Fibroblast of peridontal ligament (primary cell): ENCODE data around the gene ALDOB.

Experiments
- DNase-seq: peaks from one replicate; pipeline ENCODE4 v3.0.0-alpha.2; 2010; ENCODE audit errors: extremely low read depth

ALDOB gene

DNA sequence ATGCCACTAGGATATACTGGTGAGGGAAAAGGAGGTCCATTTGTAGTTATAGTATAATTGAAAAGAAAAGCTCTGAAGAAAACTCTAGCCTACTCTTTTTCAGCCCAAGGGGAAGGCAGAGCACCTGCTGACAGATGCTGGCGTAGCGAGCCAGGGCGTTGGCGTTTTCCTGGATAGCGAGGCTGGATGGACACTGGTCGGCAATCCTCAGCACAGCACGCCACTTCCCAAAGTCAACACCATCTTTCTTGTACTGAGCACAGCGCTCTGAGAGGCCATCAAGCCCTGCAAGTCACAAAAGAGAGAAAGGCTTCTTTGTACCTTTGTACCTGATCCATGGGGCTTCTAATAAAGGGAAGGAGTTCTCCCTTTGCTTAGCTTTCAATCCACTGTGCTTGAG is 8.2 kb downstream of the ALDOB start:
- DNase-seq: no peak

DNA sequence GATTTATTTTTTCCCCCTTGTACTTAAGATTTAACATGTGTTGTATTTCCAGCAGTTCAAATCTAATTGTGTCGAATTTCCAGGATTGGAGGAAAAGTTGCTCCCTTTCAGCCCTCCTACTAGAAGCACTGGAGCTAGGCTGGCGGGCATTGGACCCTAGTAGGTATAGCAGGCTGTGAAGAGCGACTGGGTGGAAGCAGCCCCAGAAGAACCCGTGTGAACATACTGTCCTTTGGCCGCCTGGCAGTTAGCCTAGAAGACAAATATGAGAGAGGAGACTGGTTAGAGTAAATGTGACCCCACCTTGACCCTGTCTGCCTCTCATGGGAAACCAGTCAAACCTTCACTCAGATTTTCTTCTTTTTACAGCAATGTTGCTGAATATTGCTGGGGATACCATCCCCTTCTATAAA is 13.9 kb downstream of the ALDOB start:
- DNase-seq: no peak

DNA sequence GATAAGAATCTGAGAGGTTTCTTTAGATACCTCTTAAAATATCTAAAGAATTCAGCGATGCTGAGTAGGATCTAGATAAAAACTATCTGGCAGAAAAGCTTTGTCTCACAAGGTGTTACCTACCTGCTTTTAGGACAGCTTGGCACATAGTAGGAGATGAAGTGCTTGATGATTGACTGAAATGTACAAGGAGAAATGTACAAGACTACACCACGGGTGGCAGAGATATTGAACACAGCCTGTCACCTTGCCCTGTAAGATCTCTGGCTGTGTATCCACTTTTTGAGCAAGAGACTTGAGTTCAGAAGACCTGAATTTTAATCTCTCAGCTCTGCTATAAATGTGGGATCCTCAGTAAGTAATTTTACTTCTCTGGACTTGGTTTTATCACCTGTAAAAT is 15.7 kb downstream of the ALDOB start:
- no peak for DNase-seq

DNA sequence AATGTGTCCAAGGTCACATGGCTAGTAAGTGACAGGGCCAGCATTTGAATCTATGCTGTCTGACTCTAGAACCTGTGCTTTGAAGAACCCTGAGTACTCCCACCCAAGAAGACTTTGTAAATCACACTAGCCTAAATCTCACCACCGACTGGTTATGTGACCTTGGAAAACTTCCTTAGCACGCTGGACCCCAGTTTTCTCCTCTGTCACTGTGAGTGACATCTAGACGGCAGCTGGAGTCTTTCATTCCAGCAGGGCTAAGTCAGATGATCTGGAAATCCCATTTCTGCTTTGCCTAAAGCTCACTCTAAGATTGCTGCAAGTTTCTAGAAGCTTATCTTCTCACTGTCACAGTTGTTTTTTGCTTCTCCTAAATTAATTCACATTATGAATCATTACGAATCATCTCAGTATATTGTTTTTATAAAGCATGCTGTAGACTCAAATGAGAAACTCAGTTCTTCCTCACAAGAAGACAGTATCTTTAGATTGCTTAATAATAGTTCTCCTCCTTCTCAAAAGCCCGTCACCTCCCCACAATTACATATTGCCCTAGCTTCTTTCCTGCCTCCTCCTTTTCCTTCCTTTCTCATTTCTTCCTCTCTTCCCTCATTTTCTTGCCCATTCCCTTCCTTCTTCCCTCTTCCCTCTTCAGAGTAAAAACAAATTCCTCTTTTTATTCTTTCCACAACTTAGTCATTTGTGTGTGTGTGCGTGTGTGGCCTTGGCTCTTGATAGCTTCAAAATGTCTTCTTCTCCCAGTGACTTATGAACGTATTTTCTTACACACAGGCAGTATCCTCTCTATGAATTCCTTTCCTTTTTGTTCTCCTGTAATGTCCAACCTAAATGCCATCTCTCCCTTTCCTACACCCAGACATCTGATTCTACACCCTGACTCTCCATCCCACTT is 16.8 kb downstream of the ALDOB start:
- DNase-seq: peak; percentile 17

- no peak for DNase-seq
These were observed 17.6 kb downstream of the ALDOB start for GRCh38 chr9:101417977-101418376.

DNA sequence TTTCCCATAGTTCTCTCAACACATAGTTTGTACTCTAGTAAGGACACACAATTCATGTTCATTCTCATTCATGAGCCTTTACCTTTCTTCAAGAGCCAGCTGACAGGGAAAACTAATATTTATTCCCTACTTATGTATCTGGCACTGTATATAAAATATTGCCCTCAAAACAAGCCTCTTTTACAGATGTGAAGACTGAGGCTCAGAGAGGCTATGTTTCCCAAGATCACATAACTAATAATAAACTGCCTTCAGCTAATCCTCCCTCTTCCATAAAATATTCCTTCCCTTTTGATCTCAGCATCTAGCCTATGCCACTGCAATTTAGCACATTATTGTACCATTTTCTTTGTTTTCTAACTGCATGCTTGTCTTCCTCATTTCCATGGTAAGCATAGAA is 18.2 kb downstream of the ALDOB start:
- no peak for DNase-seq

- DNase-seq: no peak
These were observed 20.0 kb downstream of the ALDOB start for GRCh38 chr9:101415578-101415977.

DNA sequence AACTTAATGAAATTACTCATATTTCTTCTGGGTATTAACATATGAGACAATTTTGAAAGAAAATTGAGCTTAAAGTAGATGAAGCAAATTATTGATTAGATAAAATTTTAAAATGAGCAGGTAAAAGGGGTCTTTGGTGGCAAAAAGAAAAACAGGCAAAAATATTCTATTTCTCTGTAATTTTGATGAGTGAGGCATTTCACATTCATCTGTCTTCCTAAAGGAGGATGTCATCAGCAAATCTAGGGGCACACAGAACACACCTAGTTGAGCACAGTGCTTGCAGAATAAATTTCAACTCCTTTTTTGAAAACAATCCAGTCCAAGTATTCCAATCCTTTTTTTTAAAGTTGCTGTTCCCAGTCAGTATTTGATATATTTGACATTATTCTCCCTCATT is 20.7 kb downstream of the ALDOB start:
- DNase-seq: no peak

DNA sequence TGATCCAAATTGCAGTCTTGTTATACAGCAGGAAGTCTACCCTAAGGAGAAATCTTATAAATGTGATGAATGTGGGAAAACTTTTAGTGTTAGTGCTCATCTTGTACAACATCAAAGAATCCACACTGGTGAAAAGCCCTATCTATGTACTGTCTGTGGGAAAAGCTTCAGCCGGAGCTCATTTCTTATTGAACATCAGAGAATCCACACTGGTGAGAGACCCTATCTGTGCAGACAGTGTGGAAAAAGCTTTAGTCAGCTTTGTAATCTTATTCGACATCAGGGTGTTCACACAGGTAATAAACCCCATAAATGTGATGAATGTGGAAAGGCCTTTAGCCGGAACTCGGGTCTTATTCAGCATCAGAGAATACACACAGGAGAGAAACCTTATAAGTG is 26.5 kb downstream of the ALDOB start:
- DNase-seq: no peak

DNA sequence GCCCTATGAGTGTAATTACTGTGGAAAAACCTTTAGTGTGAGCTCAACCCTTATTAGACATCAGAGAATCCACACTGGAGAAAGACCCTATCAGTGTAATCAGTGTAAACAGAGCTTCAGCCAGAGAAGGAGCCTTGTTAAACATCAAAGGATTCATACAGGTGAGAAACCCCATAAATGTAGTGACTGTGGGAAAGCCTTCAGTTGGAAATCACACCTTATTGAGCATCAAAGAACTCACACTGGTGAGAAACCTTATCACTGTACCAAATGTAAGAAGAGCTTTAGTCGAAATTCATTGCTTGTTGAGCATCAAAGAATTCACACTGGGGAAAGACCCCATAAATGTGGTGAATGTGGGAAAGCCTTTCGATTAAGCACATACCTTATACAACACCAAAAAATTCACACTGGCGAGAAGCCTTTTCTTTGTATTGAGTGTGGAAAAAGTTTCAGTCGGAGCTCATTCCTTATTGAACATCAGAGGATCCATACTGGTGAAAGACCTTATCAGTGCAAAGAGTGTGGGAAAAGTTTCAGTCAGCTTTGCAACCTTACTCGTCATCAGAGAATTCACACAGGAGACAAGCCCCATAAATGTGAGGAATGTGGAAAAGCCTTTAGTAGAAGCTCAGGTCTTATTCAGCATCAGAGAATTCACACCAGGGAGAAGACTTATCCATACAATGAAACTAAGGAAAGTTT is 27.0 kb downstream of the ALDOB start:
- no peak for DNase-seq

- no peak for DNase-seq
These were observed 31.9 kb downstream of the ALDOB start for GRCh38 chr9:101403516-101404285.

GRCh38 chr9:101400120-101400519 is 35.5 kb downstream of the ALDOB start:
- DNase-seq: no peak

DNA sequence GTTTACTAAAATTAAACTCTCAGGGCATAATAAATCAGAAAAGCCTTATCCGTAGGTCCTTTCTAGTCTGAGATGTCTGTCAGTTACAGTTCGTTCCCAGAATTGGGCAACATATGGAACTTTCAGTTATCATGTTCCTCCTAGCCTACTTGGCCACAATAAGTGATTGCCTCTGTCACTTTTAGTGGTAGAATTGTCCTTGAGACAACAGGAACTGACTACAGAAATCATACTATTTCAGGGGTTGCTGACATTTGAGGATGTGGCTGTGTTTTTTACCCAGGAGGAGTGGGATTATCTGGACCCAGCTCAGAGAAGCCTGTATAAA is 36.0 kb downstream of the ALDOB start:
- DNase-seq: peak; percentile 11

- DNase-seq: no peak
These were observed 36.5 kb downstream of the ALDOB start for GRCh38 chr9:101398930-101399642.

DNA sequence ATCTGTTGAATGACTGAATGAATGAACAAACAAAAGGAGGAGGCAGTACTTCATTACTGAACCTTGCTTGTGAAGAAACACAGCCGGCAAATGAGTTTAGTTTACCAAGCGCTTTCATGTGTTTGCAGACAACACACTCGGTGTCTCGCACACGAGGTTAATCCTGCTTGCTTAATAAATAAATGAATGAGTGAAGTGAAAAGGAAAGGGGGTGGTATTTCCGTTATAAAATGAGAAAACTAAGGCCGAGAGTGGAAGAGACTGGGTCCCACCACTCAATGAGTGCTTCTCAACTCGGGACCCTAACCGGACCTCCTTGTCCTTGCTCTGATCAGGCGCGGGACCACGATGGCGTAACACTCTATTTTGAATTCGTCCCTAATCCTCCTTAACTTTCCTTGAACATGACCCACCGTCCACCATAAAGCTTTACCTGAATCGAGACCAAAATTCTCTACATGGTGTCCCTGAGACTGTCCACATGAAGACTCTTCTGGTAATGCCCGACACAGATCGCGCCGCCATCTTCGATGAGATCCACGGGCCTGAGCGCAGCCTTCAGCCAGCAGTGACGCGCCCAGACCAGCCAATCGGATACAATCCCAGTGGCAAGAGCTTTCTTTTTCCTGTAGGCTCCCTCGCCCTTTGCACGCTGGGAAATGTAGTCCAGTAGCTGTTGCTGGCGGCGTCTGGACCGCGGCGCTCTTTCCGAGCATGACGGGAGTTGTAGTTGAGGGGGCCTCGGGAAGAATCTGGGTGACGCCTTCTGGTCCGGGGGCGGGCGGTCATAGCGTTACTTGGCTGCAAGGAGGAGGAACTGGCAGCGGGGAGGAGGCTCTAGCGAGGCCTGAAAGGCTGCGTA is 37.3 kb downstream of the ALDOB start, which contains the start of the genes MRPL50 and ZNF189:
Gene MRPL50 (minus strand): TSS at position 551 of the 862 bp plus-strand sequence. CDS start 26 bp downstream, at position 525.
Gene ZNF189 (plus strand): TSS at position 784 of the 862 bp plus-strand sequence. CDS start 306 bp downstream, outside the sequence.
- peak; percentile 99 for DNase-seq

DNA sequence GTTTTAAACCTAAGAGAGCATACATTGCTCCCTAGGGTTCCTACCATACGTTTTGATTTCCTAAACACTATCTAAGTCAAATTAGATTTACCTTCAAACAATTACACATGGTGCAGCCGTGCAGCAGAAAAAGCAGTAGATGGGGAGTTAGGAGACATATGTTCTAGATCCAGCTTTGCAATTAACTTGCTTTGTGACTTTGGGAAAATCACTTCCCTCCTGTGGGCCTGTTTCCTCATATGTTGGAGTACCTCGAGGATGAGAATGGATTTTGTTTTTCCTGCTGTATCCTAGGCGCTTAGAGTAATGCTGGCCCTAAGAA is 37.9 kb downstream of the ALDOB start:
- DNase-seq: no peak

GRCh38 chr9:101394687-101395086 is 40.9 kb downstream of the ALDOB start:
- no peak for DNase-seq

DNA sequence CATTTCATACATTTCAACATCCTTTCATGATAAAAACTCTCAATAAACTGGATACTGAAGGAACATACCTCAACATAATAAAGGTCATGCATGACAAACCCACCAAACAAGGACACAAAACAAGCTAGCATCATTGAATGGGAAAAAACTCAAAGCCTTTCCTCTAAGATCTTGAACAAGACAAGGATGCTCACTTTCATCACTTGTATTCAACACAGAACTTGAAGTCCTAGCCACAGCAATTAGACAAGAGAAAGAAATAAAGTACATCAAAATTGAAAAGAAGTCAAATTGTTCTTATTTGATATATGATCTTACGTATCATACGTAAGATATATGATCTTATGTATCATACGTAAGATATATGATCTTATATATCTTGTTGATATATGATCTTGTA is 42.4 kb downstream of the ALDOB start:
- DNase-seq: no peak

- no peak for DNase-seq
These were observed 47.0 kb downstream of the ALDOB start for GRCh38 chr9:101388507-101388993.

DNA sequence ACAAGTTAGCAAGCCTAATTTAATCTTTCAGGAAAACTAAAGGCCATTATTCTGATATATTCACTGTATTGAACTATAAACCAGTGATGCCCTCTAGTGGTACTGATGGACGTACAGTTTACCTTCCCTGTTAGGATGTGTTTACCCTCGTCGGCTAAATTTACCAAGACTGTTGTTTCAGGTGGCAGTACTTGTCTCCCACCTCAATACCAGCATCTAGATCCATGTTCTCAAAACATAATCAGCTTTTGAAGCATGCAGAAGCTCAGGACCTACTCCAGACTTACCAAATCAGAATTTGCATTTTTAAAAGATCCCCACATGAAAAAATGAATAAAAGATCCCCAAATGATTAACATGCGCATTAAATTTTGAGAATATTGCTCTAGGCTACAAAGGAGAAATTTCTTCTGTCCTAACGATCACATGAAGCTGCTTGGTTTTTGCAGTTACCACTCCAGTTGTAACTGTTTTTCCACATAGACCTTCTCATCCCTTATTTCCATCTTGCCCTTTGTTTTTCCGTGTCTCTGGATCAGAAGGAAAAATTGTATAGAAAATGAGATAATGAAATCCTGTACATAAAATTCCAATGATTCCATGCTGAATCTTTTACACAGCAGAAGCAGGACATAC is 47.6 kb downstream of the ALDOB start:
- DNase-seq: peak; percentile 39
